Measurements from ENCODE around the gene MEIOB. TPM values are rescaled to one million over a fixed set of nuclear protein-coding genes. Genes with fewer than 3 reads are reported as not detected.

MEIOB gene
- total RNA-seq, 1 experiment from 2014 or later = 1.3 TPM

DNA sequence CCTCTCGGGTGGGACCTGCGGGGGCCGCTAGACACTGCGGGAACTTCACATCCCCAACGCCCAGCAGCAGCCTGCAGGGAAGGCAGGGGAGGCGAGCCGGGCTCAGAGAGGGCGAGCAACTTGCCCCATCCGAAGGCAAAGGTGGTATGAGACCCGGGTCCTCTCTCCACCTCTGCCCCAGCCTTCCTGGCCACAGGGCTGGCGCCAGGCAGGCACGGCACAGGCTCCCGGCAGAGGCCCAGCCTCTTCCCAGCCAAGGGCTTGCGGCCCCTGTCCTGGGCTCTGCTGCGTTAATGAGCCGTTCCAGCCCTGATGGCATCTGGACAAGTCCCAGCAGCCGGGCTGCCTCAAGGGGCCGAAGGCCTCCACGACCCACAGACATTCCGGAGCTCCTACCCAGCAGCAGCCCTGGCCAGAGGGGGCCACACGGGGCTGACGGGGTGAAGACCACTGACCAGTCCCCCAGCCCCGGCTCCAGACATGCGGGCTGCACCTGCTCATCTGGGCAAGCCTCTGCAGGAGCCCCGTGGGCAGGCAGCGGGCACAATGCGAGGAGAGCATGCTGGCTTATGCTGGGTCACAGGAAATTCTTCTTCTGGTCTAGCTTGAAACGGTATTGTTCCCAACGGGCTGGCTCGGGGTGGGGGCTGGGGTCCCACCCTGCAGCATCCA lies 47.5 kb upstream of the MEIOB start:
- no peak overlapping the region for H2BK5ac ChIP-seq (ENCODE audit: insufficient read length, low read length)
- H2AK5ac ChIP-seq (ENCODE audit: insufficient read length, low read length) = no peak overlapping the region
- WGBS (ENCODE audit: extremely low coverage, insufficient read length, low lambda C conversion rate) = no CpG with 5 or more reads among the region's 30 CpGs
- H3K18ac ChIP-seq (ENCODE audit: insufficient read length, low read depth, low read length) = no peak overlapping the region
- H4K20me1 ChIP-seq (ENCODE audit: control insufficient read depth, insufficient read depth, insufficient read length) = no peaks in the 10 kb centered on the region
- Mint-ChIP-seq H3K36me3 (ENCODE audit: insufficient read depth in 1 of 3, low read depth in 3 of 3) (peaks cover 0 to 2% (median 0%) of the 10 kb centered on the region in 3 experiments; a peak in 1 of 7 replicates), H3K9me3 (peaks cover 2% of the 10 kb centered on the region in 2 experiments; a peak in 3 of 5 replicates), H3K4me3 (no peak overlapping the region), H3K27ac (no peak overlapping the region), H3K27me3 (ENCODE audit: low read depth) (peaks cover 94% of the 10 kb centered on the region), H3K4me1 (peaks cover 14 to 60% of the 10 kb centered on the region in 2 experiments)
- no peak overlapping the region for H4K8ac ChIP-seq (replicated peaks; ENCODE audit: insufficient read length, low read depth, low read length)
- H3K79me1 ChIP-seq (ENCODE audit: insufficient read depth, low read depth, low read length, poor library complexity, severe bottlenecking) = no peaks in the 10 kb centered on the region
- no peak overlapping the region for H2BK12ac ChIP-seq (ENCODE audit: insufficient read length, low read depth, low read length)
- no peak overlapping the region for H3K23ac ChIP-seq (ENCODE audit: insufficient read length, low read depth, low read length)
- no peak overlapping the region for H2BK15ac ChIP-seq (ENCODE audit: low read depth, low read length)
- H3K4ac ChIP-seq (ENCODE audit: low read depth, low read length) = no peak overlapping the region
- DNase-seq = no peak
- no peak overlapping the region for H2BK120ac ChIP-seq (ENCODE audit: low read depth, low read length, poor library complexity, severe bottlenecking)
- no peak overlapping the region for H3K4me2 ChIP-seq (ENCODE audit: insufficient read depth, insufficient read length, low read length)
- no peak overlapping the region for H4K5ac ChIP-seq (ENCODE audit: insufficient read length, low read depth, low read length)
- H3K14ac ChIP-seq (ENCODE audit: insufficient read depth, low read length) = no peak overlapping the region
- no peak overlapping the region for H4K91ac ChIP-seq (ENCODE audit: insufficient read length, low read depth, low read length)
- TF ChIP-seq, protein P1, sequence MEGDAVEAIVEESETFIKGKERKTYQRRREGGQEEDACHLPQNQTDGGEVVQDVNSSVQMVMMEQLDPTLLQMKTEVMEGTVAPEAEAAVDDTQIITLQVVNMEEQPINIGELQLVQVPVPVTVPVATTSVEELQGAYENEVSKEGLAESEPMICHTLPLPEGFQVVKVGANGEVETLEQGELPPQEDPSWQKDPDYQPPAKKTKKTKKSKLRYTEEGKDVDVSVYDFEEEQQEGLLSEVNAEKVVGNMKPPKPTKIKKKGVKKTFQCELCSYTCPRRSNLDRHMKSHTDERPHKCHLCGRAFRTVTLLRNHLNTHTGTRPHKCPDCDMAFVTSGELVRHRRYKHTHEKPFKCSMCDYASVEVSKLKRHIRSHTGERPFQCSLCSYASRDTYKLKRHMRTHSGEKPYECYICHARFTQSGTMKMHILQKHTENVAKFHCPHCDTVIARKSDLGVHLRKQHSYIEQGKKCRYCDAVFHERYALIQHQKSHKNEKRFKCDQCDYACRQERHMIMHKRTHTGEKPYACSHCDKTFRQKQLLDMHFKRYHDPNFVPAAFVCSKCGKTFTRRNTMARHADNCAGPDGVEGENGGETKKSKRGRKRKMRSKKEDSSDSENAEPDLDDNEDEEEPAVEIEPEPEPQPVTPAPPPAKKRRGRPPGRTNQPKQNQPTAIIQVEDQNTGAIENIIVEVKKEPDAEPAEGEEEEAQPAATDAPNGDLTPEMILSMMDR (conservative IDR thresholded peaks at IDR 0.05) = no peak
- no peak overlapping the region for H3K27ac ChIP-seq (ENCODE audit: insufficient read length, low read depth, low read length)
- no peaks in the 10 kb centered on the region; the same call in 1 of the 2 replicates for H3K4me1 ChIP-seq (ENCODE audit: insufficient read depth, low read length)
- H3K23me2 ChIP-seq (ENCODE audit: insufficient read length, low read depth, low read length, poor library complexity, severe bottlenecking) = peaks cover 4% of the 10 kb centered on the region
- no peak overlapping the region for H3T11ph ChIP-seq (ENCODE audit: low read length)
- peaks cover 43% of the 10 kb centered on the region for H3K27me3 ChIP-seq (ENCODE audit: insufficient read depth, low read length)
- no peak overlapping the region for H2AFZ ChIP-seq (ENCODE audit: low read length)
- no peaks in the 10 kb centered on the region for H3K79me2 ChIP-seq (ENCODE audit: insufficient read depth, low read length)
- no peaks in the 10 kb centered on the region for H3K9me3 ChIP-seq (ENCODE audit: control insufficient read depth, low read depth, low read length)
- no peak overlapping the region for H2BK20ac ChIP-seq (ENCODE audit: low read depth, low read length, poor library complexity, severe bottlenecking)
- H3K56ac ChIP-seq (ENCODE audit: insufficient read length, low read depth, low read length) = no peak overlapping the region
- no peak overlapping the region for H3K9ac ChIP-seq (ENCODE audit: extremely low read depth, insufficient read length, low read length)

Data from H9 (cell line).